ENCODE measurements around the gene NRK.

DNA sequence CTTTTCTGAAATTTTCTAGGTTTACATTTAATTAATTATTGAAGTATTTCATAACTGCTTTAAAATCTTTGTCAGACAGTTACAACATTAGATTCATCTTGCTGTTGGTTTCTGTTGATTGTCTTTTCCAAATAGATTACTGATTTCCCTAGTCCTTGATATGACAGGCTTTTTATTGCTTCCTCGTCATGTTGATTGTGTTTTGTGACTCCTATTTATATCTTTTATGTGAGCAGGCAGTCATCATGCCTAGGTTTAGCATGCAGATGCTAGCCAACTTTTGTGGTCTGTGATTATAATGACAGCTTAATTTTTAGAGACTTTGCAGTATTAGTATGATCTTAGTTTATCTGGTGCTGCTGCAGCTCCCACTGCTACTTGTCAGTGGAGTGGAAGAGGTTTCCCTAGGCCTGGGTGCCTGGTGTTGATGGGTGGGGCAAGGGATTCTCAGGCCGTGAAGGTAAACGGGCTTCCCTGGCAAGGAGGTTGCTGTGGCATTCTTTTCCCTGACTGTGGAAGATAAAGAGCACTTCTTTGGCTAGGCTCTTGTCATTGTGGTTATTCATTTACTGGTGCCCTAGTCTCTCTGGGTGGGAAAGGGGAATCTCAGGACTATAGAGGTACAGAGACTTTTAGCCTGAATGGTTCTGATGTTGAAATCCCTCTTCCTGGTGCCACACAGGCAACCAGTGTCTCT is 150.5 kb downstream of the NRK start:
- TF ChIP-seq CTCF (IDR thresholded peaks at IDR 0.05) (no peak), POLR2A (IDR thresholded peaks at IDR 0.05) (no peak), EP300 (IDR thresholded peaks at IDR 0.05) (no peak)

Data from ovary (tissue), 3 donors.